HCT116 (cell line): ENCODE results near the gene A2M. TPM values are rescaled to one million over a fixed set of nuclear protein-coding genes. Genes with fewer than 3 reads are reported as not detected.

Source experiments
- ATAC-seq: fragments of 200-7000 bp; cut with Tn5 transposase; 2 replicates; pipeline ENCODE4 v1.9.1; 2020; ENCODE audit warnings: mild to moderate bottlenecking, moderate library complexity
- BruUV-seq: library from RNA; stranded (reverse); fragments of 400-500 nt; replicated peaks from 2 replicates; lab custom pipeline; 2021; lab: Mats Ljungman, UMichigan
- CTCF ChIA-PET: fragments of 300-600 bp; sonication (Branson Sonifier 250); formaldehyde crosslinking; loops from one replicate; lab custom pipeline; 2021; ENCODE audit warnings: antibody characterized with exemption; lab: Charles Lee
- POLR2A ChIA-PET: fragments of 300-600, 350-600 bp; sonication (Branson Sonifier 250); formaldehyde crosslinking; loops from one replicate; lab custom pipeline; 2021; ENCODE audit warnings: antibody characterized with exemption; lab: Charles Lee
- RAD21 ChIA-PET, 2 experiments: fragments of 300-600 bp; sonication (Branson Sonifier 250); formaldehyde crosslinking; loops; one replicate each; lab custom pipeline; 2023; ENCODE audit warnings: low total read pairs in 2 of 2; ENCODE audit not compliant: uncharacterized antibody in 2 of 2, unreplicated experiment in 2 of 2, low non-redundant PET in 1 of 2; lab: Charles Lee
- DNase-seq: peaks from one replicate; pipeline ENCODE4 v3.0.0-alpha.2; 2010; ENCODE audit warnings: low read depth, low spot score
- H2AFZ ChIP-seq: fragments of 200-600 bp; shearing (Covaris generic), sonication (generic); 2 replicates; pipeline ENCODE4 v1.6.1; 2017; ENCODE audit warnings: low read depth, mixed run types, mixed read lengths, antibody characterized with exemption, low read length; ENCODE audit not compliant: poor library complexity, severe bottlenecking
- H3K27ac ChIP-seq: 2 replicates; pipeline ENCODE4 v1.5.1; 2012; ENCODE audit warnings: low read depth, low read length
- H3K27me3 ChIP-seq: fragments of 200-600 bp; sonication (generic); 2 replicates; pipeline ENCODE4 v1.6.1; 2016; ENCODE audit warnings: mixed run types, low read length, mixed read lengths; ENCODE audit not compliant: insufficient read depth
- H3K36me3 ChIP-seq, 2 experiments: fragments of 200-500 bp in 1 of 2; fragments of 200-600 bp in 1 of 2; sonication (Bioruptor generic) in 1 of 2; sonication (generic) in 1 of 2; 2 replicates each; pipeline versions ENCODE4 v1.5.1 to v1.6.1; 2014 to 2016; ENCODE audit warnings: low read length in 2 of 2, inconsistent platforms in 1 of 2, mixed read lengths in 1 of 2, mixed run types in 1 of 2; ENCODE audit not compliant: insufficient read depth in 2 of 2, control insufficient read depth in 1 of 2
- H3K4me1 ChIP-seq, 2 experiments: fragments of 200-600 bp in 1 of 2; sonication (generic) in 1 of 2; 2 replicates each; pipeline versions ENCODE4 v1.5.1 to v1.6.1; 2012 to 2017; ENCODE audit warnings: low read length in 2 of 2, inconsistent platforms in 1 of 2, mild to moderate bottlenecking in 1 of 2, mixed read lengths in 1 of 2, mixed run types in 1 of 2, moderate library complexity in 1 of 2; ENCODE audit not compliant: insufficient read depth in 2 of 2, control insufficient read depth in 1 of 2
- H3K4me2 ChIP-seq: fragments of 200-600 bp; sonication (generic); 2 replicates; pipeline ENCODE4 v1.6.1; 2017; ENCODE audit warnings: mixed run types, low read length, mixed read lengths
- H3K4me3 ChIP-seq, 2 experiments: fragments of 200-600 bp in 1 of 2; sonication (generic) in 1 of 2; replicated peaks in 1 of 2; 2 replicates each; pipeline ENCODE4 v1.5.1; 2011 to 2016; ENCODE audit warnings: low read length in 2 of 2, control low read depth in 1 of 2, low read depth in 1 of 2, mild to moderate bottlenecking in 1 of 2, mixed read lengths in 1 of 2, mixed run types in 1 of 2
- H3K79me2 ChIP-seq: fragments of 200-600 bp; sonication (generic); 2 replicates; pipeline ENCODE4 v1.6.1; 2017; ENCODE audit warnings: mild to moderate bottlenecking, mixed run types, low read length, moderate library complexity, mixed read lengths; ENCODE audit not compliant: insufficient read depth
- H3K9ac ChIP-seq: fragments of 200-600 bp; sonication (generic); 2 replicates; pipeline ENCODE4 v1.6.1; 2016; ENCODE audit warnings: low read length, mixed read lengths
- H3K9me2 ChIP-seq: fragments of 200-600 bp; sonication (generic), shearing (Covaris generic); 2 replicates; pipeline ENCODE4 v1.6.1; 2017; ENCODE audit warnings: mixed run types, mild to moderate bottlenecking, moderate library complexity; ENCODE audit not compliant: insufficient read depth
- H3K9me3 ChIP-seq, 2 experiments: fragments of 200-500 bp in 1 of 2; fragments of 200-600 bp in 1 of 2; sonication (Bioruptor generic) in 1 of 2; sonication (generic) in 1 of 2; 2 replicates each; pipeline ENCODE4 v1.6.1; 2014 to 2017; ENCODE audit warnings: low read length in 2 of 2, mixed read lengths in 2 of 2, inconsistent platforms in 1 of 2, low read depth in 1 of 2, mild to moderate bottlenecking in 1 of 2, mixed run types in 1 of 2, moderate library complexity in 1 of 2; ENCODE audit not compliant: control insufficient read depth in 1 of 2, insufficient read depth in 1 of 2
- H4K20me1 ChIP-seq: fragments of 200-600 bp; sonication (generic), shearing (Covaris generic); 2 replicates; pipeline ENCODE4 v1.6.1; 2017; ENCODE audit warnings: mixed run types, mild to moderate bottlenecking, moderate library complexity; ENCODE audit not compliant: insufficient read depth
- CEBPB ChIP-seq: IDR thresholded peaks from 2 replicates; pipeline ENCODE4 v1.6.1; 2012; ENCODE audit warnings: low read depth
- EZH2 ChIP-seq: fragments of 200-600 bp; sonication (generic); IDR thresholded peaks from 2 replicates; pipeline ENCODE4 v1.6.1; 2017; ENCODE audit warnings: antibody characterized with exemption, mixed run types
- SP1 ChIP-seq: IDR thresholded peaks from 2 replicates; pipeline ENCODE4 v1.6.1; 2012; ENCODE audit warnings: low read depth
- SRF ChIP-seq: IDR thresholded peaks from 2 replicates; pipeline ENCODE4 v1.6.1; 2012; ENCODE audit warnings: low read depth
- TCF7L2 ChIP-seq: IDR thresholded peaks from 2 replicates; pipeline ENCODE4 v1.7.0; 2011; ENCODE audit warnings: borderline replicate concordance, inconsistent platforms; ENCODE audit not compliant: insufficient read depth, insufficient read length; ENCODE audit errors: extremely low read depth
- intact Hi-C: fragments of 100-400 bp; cut with micrococcal nuclease; formaldehyde crosslinking; loops from 2 replicates; pipeline ENCODE4 v1.10.0; 2022
- total RNA-seq: library from RNA; stranded (reverse); gene quantifications from one replicate; pipeline ENCODE4 v1.2.1, GENCODE V29; 2021; ENCODE audit not compliant: unreplicated experiment
- TF ChIP-seq, protein P1 (sequence below), 3 experiments: fragments of 200-600 bp in 1 of 3; sonication (generic) in 1 of 3; IDR thresholded peaks in 2 of 3; conservative IDR thresholded peaks in 1 of 3; 2 replicates each; pipeline ENCODE4 v1.5.1; 2012 to 2017; ENCODE audit warnings: low read depth in 2 of 3, low read length in 2 of 3, antibody characterized with exemption in 1 of 3, borderline replicate concordance in 1 of 3, control low read depth in 1 of 3, mild to moderate bottlenecking in 1 of 3, mixed read lengths in 1 of 3, mixed run types in 1 of 3, moderate library complexity in 1 of 3; ENCODE audit not compliant: insufficient read depth in 1 of 3
- TF ChIP-seq, protein P2 (sequence below): IDR thresholded peaks from 2 replicates; pipeline ENCODE4 v1.6.1; 2012
- TF ChIP-seq, protein P3 (sequence below): IDR thresholded peaks from 2 replicates; pipeline ENCODE4 v1.6.1; 2012

Gene A2M
- total RNA-seq, 1 experiment from 2014 or later, result 3.0 TPM

DNA sequence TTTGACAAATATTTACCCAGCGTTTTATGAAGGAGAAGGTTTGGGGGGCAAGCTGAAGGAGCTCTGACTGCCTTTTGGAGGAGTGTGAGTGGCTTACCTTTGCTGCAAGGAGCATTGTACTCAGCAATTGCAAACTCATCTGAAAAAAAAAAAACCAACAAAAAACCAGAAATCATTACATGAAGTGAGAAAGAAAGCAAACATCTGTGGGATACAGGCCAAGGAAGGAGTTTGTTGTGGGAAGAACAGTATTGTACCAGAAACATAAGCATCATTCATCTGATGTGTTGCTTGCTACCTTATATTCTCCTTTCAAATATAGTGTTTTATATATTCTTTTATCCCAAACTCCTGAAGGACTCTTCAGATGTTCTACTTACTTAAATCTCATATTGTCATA is 47.6 kb downstream of the A2M start (continued):
- TF ChIP-seq, protein P1, sequence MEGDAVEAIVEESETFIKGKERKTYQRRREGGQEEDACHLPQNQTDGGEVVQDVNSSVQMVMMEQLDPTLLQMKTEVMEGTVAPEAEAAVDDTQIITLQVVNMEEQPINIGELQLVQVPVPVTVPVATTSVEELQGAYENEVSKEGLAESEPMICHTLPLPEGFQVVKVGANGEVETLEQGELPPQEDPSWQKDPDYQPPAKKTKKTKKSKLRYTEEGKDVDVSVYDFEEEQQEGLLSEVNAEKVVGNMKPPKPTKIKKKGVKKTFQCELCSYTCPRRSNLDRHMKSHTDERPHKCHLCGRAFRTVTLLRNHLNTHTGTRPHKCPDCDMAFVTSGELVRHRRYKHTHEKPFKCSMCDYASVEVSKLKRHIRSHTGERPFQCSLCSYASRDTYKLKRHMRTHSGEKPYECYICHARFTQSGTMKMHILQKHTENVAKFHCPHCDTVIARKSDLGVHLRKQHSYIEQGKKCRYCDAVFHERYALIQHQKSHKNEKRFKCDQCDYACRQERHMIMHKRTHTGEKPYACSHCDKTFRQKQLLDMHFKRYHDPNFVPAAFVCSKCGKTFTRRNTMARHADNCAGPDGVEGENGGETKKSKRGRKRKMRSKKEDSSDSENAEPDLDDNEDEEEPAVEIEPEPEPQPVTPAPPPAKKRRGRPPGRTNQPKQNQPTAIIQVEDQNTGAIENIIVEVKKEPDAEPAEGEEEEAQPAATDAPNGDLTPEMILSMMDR (IDR thresholded peaks at IDR 0.05 in 2 of 3, conservative IDR thresholded peaks at IDR 0.05 in 1 of 3; ENCODE audit: borderline replicate concordance in 1 of 3, insufficient read depth in 1 of 3, low read depth in 2 of 3, low read length in 2 of 3), result no peak
- no peak for TF ChIP-seq TCF7L2
- TF ChIP-seq, protein P2, sequence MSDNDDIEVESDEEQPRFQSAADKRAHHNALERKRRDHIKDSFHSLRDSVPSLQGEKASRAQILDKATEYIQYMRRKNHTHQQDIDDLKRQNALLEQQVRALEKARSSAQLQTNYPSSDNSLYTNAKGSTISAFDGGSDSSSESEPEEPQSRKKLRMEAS, result no peak

DNA sequence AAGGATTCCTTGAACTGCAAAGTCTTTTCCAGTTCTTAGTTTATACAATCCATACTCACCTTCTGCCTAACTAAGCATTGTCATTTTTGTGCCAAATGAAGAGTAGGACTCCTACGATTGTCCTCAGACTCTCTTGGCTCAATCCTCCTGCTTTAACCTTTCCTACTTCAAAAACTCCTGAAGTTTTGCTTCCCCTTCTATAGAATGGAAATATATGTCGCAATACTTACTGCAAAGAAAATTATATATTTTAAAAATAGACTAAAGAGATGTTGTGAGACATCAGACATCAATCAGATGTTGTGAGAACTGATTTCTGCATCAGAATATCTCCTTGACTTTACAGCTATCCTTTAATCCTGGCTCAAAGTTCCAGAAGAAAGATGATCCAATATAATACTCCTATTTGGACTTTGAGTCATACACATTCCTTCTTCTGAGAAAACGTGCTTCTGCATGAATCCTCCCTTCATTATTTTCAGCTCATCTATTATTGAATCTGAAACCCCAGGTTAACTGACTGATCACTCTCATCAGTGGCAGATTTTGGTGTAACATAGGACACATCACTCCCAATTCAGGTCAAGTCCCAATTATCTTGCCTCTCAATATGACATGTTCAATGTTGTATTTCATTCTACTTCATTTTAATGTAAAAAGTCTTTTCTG is 48.8 kb downstream of the A2M start:
- Histone ChIP-seq H3K79me2 (no peaks in the 10 kb centered on the region), H3K9ac (no peak overlapping the region), H3K9me3 (no peaks in the 10 kb centered on the region), H3K9me2 (no peaks in the 10 kb centered on the region), H3K27ac (no peak overlapping the region), H3K36me3 (no peaks in the 10 kb centered on the region), H3K27me3 (no peaks in the 10 kb centered on the region), H3K4me3 (no peak overlapping the region), H3K4me1 (peaks cover 8 to 19% of the 10 kb centered on the region in 2 experiments; a peak in 3 of 4 replicates), H4K20me1 (no peaks in the 10 kb centered on the region), H3K4me2 (no peak overlapping the region), H2AFZ (no peak overlapping the region)
- RAD21 ChIA-PET, result no interaction called here
- no TSS peak for BruUV-seq
- no peak for ATAC-seq
- DNase-seq, result no peak
- TF ChIP-seq CEBPB (no peak), SRF (no peak), SP1 (no peak), EZH2 (no peak)
- TF ChIP-seq, protein P3, sequence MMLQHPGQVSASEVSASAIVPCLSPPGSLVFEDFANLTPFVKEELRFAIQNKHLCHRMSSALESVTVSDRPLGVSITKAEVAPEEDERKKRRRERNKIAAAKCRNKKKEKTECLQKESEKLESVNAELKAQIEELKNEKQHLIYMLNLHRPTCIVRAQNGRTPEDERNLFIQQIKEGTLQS, result no peak
- POLR2A ChIA-PET, result no interaction called here
- intact Hi-C loops, result no loop called here
- CTCF ChIA-PET, result no interaction called here
